Activated B cell treated with CpG ODN at 0.5 μM for 24 hours (primary cell): Measurements from ENCODE around the gene PASK. TPM values are rescaled to one million over a fixed set of nuclear protein-coding genes. Genes with fewer than 3 reads are reported as not detected.

ENCODE experiments used
- ATAC-seq: fragments of 200-7000 bp; cut with Tn5 transposase; one replicate; pipeline ENCODE4 v1.10.0; 2021; ENCODE audit warnings: low read depth, mild to moderate bottlenecking, moderate library complexity
- CTCF ChIA-PET: fragments of 350-600 bp; sonication (Branson Sonifier 250); formaldehyde crosslinking; loops from one replicate; lab custom pipeline; 2021; ENCODE audit warnings: antibody characterized with exemption; lab: Charles Lee
- POLR2A ChIA-PET: fragments of 350-600 bp; sonication (Branson Sonifier 250); formaldehyde crosslinking; loops from one replicate; lab custom pipeline; 2021; ENCODE audit warnings: antibody characterized with exemption; lab: Charles Lee
- DNase-seq: peaks from one replicate; pipeline ENCODE4 v3.0.0; 2022
- H3K27ac Mint-ChIP-seq: one replicate; pipeline ENCODE4 v1.8.0; 2020; ENCODE audit warnings: mixed read lengths
- H3K27me3 Mint-ChIP-seq: one replicate; pipeline ENCODE4 v1.8.0; 2021; ENCODE audit warnings: mixed read lengths
- H3K36me3 Mint-ChIP-seq: one replicate; pipeline ENCODE4 v1.8.0; 2021; ENCODE audit warnings: low read depth, mixed read lengths
- H3K4me1 Mint-ChIP-seq: one replicate; pipeline ENCODE4 v1.8.0; 2021; ENCODE audit warnings: mixed read lengths
- H3K4me3 Mint-ChIP-seq: one replicate; pipeline ENCODE4 v1.8.0; 2020; ENCODE audit warnings: mild to moderate bottlenecking, mixed read lengths
- H3K9me3 Mint-ChIP-seq: one replicate; pipeline ENCODE4 v1.8.0; 2020; ENCODE audit warnings: mixed read lengths
- intact Hi-C: fragments of 100-400 bp; cut with micrococcal nuclease; formaldehyde crosslinking; loops from one replicate; pipeline ENCODE4 v1.15.1; 2024
- total RNA-seq: library from RNA; stranded (reverse); gene quantifications from 2 replicates; pipeline ENCODE4 v1.2.3, GENCODE V29; 2022
- TF ChIP-seq, protein P1 (sequence below): fragments of 200-600 bp; IDR thresholded peaks from one replicate; pipeline ENCODE4 v1.8.0; 2022; ENCODE audit warnings: antibody characterized with exemption, mild to moderate bottlenecking

The PASK gene
- total RNA-seq, 1 donor from 2014 or later = 150 TPM

DNA sequence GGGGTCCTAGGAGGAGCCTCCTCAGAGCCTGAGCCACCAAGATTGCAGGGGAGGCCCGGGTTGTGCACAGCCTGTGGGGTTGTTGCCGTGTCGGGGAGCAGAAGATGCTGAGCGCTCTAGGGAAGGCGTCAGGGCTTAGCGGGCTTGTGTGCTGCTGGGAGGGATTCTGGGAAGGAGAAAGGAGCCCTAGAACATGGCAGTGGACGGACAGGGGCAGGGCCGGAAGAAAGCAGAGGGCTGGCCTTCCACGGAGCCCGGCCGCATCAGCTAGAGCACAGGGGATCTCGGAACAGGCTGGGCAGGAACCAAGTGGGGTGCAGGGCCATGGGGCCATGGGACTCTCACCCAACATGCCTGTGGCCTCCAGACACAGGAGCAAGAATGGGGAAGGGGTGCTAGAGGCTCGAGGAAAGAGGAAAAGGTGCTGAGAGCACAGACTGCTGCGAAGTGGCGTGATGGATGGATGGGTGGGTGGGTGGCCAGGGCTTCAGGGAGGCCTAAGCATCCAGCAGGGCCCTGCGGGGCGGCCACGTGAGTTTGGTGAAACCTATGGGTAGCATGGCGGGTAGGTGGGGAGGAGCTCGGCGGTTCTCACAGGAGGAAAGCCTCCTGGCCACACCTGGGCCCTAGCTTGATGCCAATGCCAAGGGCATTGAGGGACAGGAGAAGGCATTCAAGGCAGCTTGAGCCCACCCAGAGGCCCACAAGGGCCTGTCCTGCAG is 82.9 kb downstream of the PASK start:
- no peak overlapping the region for H3K4me3 Mint-ChIP-seq
- ChIA-PET POLR2A (no interaction called here), CTCF (no interaction called here)
- peaks cover 2% of the 10 kb centered on the region for H3K4me1 Mint-ChIP-seq
- peaks cover 2% of the 10 kb centered on the region for H3K27me3 Mint-ChIP-seq
- no peaks in the 10 kb centered on the region for H3K9me3 Mint-ChIP-seq
- intact Hi-C loops = no loop called here
- TF ChIP-seq, protein P1, sequence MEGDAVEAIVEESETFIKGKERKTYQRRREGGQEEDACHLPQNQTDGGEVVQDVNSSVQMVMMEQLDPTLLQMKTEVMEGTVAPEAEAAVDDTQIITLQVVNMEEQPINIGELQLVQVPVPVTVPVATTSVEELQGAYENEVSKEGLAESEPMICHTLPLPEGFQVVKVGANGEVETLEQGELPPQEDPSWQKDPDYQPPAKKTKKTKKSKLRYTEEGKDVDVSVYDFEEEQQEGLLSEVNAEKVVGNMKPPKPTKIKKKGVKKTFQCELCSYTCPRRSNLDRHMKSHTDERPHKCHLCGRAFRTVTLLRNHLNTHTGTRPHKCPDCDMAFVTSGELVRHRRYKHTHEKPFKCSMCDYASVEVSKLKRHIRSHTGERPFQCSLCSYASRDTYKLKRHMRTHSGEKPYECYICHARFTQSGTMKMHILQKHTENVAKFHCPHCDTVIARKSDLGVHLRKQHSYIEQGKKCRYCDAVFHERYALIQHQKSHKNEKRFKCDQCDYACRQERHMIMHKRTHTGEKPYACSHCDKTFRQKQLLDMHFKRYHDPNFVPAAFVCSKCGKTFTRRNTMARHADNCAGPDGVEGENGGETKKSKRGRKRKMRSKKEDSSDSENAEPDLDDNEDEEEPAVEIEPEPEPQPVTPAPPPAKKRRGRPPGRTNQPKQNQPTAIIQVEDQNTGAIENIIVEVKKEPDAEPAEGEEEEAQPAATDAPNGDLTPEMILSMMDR = no peak
- peaks cover 6% of the 10 kb centered on the region for H3K36me3 Mint-ChIP-seq
- no peak for ATAC-seq
- peak overlapping the region; percentile 35 for H3K27ac Mint-ChIP-seq
- no peak for DNase-seq

DNA sequence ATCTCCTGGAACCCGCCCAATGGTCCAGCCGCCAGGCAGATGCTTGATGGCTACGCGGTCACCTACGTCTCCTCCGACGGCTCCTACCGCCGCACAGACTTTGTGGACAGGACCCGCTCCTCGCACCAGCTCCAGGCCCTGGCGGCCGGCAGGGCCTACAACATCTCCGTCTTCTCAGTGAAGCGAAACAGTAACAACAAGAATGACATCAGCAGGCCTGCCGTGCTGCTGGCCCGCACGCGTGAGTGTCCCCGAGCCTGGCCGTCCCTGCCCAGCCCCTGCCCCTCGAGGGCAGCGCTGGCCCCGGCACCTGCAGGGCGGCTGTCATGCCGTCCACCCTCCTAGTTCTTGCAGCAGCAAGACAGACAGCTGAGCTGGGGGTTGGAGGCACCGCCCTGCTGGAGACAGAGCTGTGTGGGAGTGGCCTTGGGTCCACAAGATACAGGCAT is 83.9 kb downstream of the PASK start:
- TF ChIP-seq, protein P1 = no peak
- CTCF ChIA-PET = no interaction called here
- H3K27ac Mint-ChIP-seq = no peak overlapping the region
- no peak for ATAC-seq
- H3K9me3 Mint-ChIP-seq = no peaks in the 10 kb centered on the region
- H3K4me3 Mint-ChIP-seq = no peak overlapping the region
- no peak for DNase-seq
- POLR2A ChIA-PET = no interaction called here
- H3K36me3 Mint-ChIP-seq = peaks cover 6% of the 10 kb centered on the region
- intact Hi-C loops = loop anchor here (2.0 kb wide), 1 partner anchor 25 kb away; no protein-coding TSS in a partner anchor
- H3K4me1 Mint-ChIP-seq = peaks cover 2% of the 10 kb centered on the region
- H3K27me3 Mint-ChIP-seq = peaks cover 3% of the 10 kb centered on the region

DNA sequence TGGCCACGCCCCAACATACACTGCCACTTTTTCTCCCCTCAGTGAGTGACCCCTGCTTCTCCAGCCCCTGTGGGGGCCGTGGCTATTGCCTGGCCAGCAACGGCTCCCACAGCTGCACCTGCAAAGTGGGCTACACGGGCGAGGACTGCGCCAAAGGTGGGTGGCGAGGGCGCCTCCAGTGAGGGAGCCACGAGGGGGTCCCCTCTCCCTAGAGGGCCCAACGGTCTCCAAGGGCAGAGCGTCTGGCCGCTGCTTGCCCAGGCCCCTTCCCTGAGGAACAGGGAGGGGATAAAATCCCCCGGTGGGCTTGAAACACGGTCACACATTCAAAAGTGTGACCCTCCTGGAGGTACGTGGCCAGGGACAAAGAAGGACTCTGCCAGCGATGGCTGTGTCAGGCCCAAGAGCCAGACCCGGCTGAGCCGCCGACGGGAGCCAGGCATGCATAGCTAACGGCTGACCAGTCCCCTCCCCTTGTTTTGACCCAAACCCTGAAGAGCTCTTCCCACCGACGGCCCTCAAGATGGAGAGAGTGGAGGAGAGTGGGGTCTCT is 84.4 kb downstream of the PASK start:
- ATAC-seq = no peak

DNA sequence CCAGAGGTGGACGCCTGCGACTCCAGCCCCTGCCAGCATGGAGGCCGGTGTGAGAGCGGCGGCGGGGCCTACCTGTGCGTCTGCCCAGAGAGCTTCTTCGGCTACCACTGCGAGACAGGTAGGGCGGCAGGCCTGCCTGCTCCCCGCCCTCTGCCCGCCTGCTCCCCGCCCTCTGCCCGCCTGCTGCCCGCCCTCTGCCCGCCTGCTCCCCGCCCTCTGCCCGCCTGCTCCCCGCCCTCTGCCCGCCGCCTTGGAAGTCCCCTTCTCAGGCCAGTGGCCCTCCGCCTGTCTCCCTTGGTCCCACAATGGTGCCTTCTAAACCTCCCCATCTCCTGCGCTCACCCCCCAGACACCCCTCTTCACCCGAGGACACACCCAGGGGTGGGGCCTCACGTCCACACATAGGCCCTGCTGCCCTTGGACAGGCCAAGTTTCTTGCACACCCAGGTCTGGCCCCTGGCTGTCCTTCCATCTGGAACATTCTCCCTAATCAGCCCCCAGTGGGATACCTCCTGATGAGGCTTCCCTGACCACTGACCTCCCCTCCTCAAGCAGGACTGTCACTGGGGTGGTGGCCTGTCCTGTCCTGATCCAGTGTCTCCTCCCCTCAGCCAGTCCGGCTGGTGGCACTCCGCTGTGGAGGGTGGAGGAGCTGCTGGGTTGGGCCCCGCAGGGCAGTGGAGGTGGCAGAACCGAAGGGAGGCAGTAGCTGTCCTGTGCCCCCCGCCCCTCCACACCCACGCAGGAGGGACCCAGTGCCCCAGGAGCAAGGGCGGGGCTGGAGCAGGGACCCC is 85.1 kb downstream of the PASK start:
- H3K4me3 Mint-ChIP-seq = peak overlapping the region; percentile 55
- DNase-seq (peak; percentile 37), ATAC-seq (peak; percentile 81)
- H3K36me3 Mint-ChIP-seq = peaks cover 6% of the 10 kb centered on the region
- ChIA-PET POLR2A (interaction anchor here (0.7 kb wide), 2 partner anchors 9 to 15 kb away, joined by 4 to 5 read pairs; no protein-coding TSS in a partner anchor), CTCF (no interaction called here)
- H3K27me3 Mint-ChIP-seq = peaks cover 3% of the 10 kb centered on the region
- no peaks in the 10 kb centered on the region for H3K9me3 Mint-ChIP-seq
- peaks cover 2% of the 10 kb centered on the region for H3K4me1 Mint-ChIP-seq
- H3K27ac Mint-ChIP-seq = no peak overlapping the region
- intact Hi-C loops = loop anchor here (2.0 kb wide), 1 partner anchor 23 kb away; no protein-coding TSS in a partner anchor
- TF ChIP-seq, protein P1 = no peak

More for the DNA sequence above, 84.4 kb downstream of the PASK start:
- Mint-ChIP-seq H3K36me3 (peaks cover 6% of the 10 kb centered on the region), H3K27me3 (peaks cover 3% of the 10 kb centered on the region), H3K4me1 (peaks cover 2% of the 10 kb centered on the region), H3K27ac (no peak overlapping the region), H3K9me3 (no peaks in the 10 kb centered on the region), H3K4me3 (no peak overlapping the region)
- POLR2A ChIA-PET = no interaction called here
- CTCF ChIA-PET = no interaction called here
- TF ChIP-seq, protein P1 = no peak
- intact Hi-C loops = loop anchor here (2.0 kb wide), 1 partner anchor 24 kb away; no protein-coding TSS in a partner anchor
- no peak for DNase-seq
